Ureter (tissue), 1 donor: ENCODE data around the gene NDUFS7. TPM values are rescaled to one million over a fixed set of nuclear protein-coding genes. Genes with fewer than 3 reads are reported as not detected.
"Not testable (repeated sequence)": the region's sequence is repeated elsewhere in the genome, so short reads cannot be mapped to it uniquely, and the experiment has no call there.

Experiments used
- DNase-seq: peaks from one replicate; pipeline ENCODE4 v3.0.0-alpha.2; 2020; ENCODE audit warnings: low spot score
- total RNA-seq: library from RNA; stranded (reverse); gene quantifications from one replicate; pipeline ENCODE4 v1.2.4, GENCODE V29; 2023
- donor health status: DM: yes; HTN: yes; CAD: no.

The NDUFS7 gene
- total RNA-seq, 1 donor from 2014 or later: 93.5 TPM

- DNase-seq: no peak
Measured at GRCh38 chr19:1417681-1418495, 34.2 kb downstream of the NDUFS7 start.

- no peak for DNase-seq
Measured at GRCh38 chr19:1418496-1418775, 34.7 kb downstream of the NDUFS7 start.

GRCh38 chr19:1418951-1419738, 35.4 kb downstream of the NDUFS7 start:
- no peak for DNase-seq

GRCh38 chr19:1420085-1420484, 36.4 kb downstream of the NDUFS7 start:
- DNase-seq: not testable (repeated sequence)

GRCh38 chr19:1420590-1420989, 36.9 kb downstream of the NDUFS7 start:
- DNase-seq: no peak

GRCh38 chr19:1421218-1421957, 37.7 kb downstream of the NDUFS7 start:
- no peak for DNase-seq

GRCh38 chr19:1421958-1422305, 38.2 kb downstream of the NDUFS7 start:
- DNase-seq: no peak

- no peak for DNase-seq
Measured at GRCh38 chr19:1422360-1422759, 38.7 kb downstream of the NDUFS7 start.

- DNase-seq: no peak
Measured at GRCh38 chr19:1422943-1423342, 39.2 kb downstream of the NDUFS7 start.

GRCh38 chr19:1423436-1424191, 39.9 kb downstream of the NDUFS7 start:
- no peak for DNase-seq

- DNase-seq: no peak
Measured at GRCh38 chr19:1424192-1424955, 40.7 kb downstream of the NDUFS7 start.

GRCh38 chr19:1425102-1425837, 41.6 kb downstream of the NDUFS7 start:
- no peak for DNase-seq

- DNase-seq: no peak
Measured at GRCh38 chr19:1425902-1426301, 42.2 kb downstream of the NDUFS7 start.

- no peak for DNase-seq
Measured at GRCh38 chr19:1426736-1427135, 43.0 kb downstream of the NDUFS7 start.

- no peak for DNase-seq
Measured at GRCh38 chr19:1427221-1427920, 43.7 kb downstream of the NDUFS7 start.

GRCh38 chr19:1428738-1429391, 45.2 kb downstream of the NDUFS7 start:
- no peak for DNase-seq

GRCh38 chr19:1429750-1430149, 46.0 kb downstream of the NDUFS7 start:
- DNase-seq: no peak

- no peak for DNase-seq
Measured at GRCh38 chr19:1430246-1430645, 46.5 kb downstream of the NDUFS7 start.
